ENCODE data around the gene ZNF513. TPM values are rescaled to one million over a fixed set of nuclear protein-coding genes. Genes with fewer than 3 reads are reported as not detected.

The ZNF513 gene
- total RNA-seq, 1 donor from 2014 or later: 30.1 TPM

DNA sequence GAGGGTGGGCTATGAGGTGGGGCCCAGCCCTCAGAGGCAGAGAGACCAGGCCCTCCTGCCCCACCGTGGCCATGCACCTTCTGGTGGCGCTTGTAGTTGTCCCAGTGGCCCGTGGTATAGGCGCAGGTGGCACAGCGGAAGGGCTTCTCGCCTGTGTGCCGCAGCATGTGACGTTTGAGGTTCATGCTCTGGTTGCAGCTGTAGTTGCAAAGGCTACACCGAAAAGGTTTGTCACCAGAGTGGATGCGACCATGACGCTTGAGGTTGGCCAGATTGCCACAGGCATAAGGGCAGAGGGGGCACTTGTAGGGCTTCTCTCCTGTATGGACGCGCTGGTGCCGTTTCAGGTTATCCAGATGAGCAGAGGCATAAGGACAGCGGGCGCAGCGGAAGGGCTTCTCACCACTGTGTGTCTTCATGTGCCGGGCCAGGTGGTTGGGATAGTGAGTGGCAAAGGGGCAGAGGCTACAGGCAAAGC, 2.9 kb downstream of the ZNF513 start:
- ChIA-PET CTCF (no interaction called here), POLR2A (interaction anchor here (1.2 kb wide), 1 partner anchor 21 kb away, joined by 3 read pairs; the partner anchor contains the start of gene GTF3C2)
- Mint-ChIP-seq H3K4me1 (peaks cover 30% of the 10 kb centered on the region), H3K27me3 (no peaks in the 10 kb centered on the region), H3K36me3 (ENCODE audit: low read depth) (peaks cover 84% of the 10 kb centered on the region), H3K9me3 (no peaks in the 10 kb centered on the region), H3K4me3 (no peak overlapping the region), H3K27ac (no peak overlapping the region)
- intact Hi-C loops (cut with micrococcal nuclease): no loop called here
- no peak for DNase-seq
- no peak for ATAC-seq (ENCODE audit: low read depth)
- TF ChIP-seq, protein P1, sequence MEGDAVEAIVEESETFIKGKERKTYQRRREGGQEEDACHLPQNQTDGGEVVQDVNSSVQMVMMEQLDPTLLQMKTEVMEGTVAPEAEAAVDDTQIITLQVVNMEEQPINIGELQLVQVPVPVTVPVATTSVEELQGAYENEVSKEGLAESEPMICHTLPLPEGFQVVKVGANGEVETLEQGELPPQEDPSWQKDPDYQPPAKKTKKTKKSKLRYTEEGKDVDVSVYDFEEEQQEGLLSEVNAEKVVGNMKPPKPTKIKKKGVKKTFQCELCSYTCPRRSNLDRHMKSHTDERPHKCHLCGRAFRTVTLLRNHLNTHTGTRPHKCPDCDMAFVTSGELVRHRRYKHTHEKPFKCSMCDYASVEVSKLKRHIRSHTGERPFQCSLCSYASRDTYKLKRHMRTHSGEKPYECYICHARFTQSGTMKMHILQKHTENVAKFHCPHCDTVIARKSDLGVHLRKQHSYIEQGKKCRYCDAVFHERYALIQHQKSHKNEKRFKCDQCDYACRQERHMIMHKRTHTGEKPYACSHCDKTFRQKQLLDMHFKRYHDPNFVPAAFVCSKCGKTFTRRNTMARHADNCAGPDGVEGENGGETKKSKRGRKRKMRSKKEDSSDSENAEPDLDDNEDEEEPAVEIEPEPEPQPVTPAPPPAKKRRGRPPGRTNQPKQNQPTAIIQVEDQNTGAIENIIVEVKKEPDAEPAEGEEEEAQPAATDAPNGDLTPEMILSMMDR (IDR thresholded peaks at IDR 0.05): no peak

DNA sequence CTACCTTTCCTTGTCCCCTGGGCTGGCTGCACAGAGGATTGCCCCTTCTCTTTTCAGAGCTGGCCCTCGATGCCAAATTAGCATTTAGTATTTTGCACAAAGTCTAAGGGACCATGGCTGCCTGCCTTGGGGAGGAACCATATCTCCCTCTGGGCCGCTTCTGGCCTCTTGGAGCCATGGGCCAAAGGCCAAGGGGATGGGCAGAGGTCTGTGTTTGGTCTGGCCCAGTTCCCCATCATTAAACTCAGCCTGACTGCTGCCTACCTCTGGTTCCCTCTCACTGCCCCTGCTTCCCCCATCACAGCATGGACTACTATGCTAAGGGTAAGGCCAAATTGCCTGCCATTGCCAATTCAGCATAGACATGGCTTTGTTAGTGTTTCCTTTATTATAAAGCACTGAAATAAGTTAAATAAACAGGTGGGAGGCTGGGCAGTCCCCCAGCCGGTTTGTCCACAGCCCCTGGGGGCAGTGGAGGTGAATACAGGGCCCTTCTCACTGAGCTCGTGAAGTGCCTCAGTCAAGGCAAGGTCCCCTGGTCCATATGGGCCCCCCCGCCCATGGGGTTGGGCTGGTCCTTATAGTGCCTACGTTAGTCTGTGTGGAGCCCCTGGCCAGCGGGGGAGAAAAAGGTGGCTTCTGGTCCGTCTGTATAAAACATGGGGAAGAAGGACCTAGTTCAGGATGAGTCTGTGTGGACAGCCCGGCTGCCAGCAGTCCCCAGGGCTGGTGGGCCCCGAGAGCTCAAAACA, 3.5 kb downstream of the ZNF513 start:
- DNase-seq (no peak), ATAC-seq (ENCODE audit: low read depth) (no peak)
- H3K27ac Mint-ChIP-seq: no peak overlapping the region
- no peak overlapping the region for H3K4me3 Mint-ChIP-seq
- peaks cover 35% of the 10 kb centered on the region for H3K4me1 Mint-ChIP-seq
- no peaks in the 10 kb centered on the region for H3K27me3 Mint-ChIP-seq
- TF ChIP-seq, protein P1 (IDR thresholded peaks at IDR 0.05): no peak
- CTCF ChIA-PET: no interaction called here
- intact Hi-C loops (cut with micrococcal nuclease): no loop called here
- H3K36me3 Mint-ChIP-seq (ENCODE audit: low read depth): peaks cover 85% of the 10 kb centered on the region
- no peaks in the 10 kb centered on the region for H3K9me3 Mint-ChIP-seq
- POLR2A ChIA-PET: interaction anchor here (1.1 to 1.2 kb wide), 2 partner anchors 20 to 206 kb away, joined by 3 to 4 read pairs; partner anchors contain the start of genes GTF3C2 and ZNF512

DNA sequence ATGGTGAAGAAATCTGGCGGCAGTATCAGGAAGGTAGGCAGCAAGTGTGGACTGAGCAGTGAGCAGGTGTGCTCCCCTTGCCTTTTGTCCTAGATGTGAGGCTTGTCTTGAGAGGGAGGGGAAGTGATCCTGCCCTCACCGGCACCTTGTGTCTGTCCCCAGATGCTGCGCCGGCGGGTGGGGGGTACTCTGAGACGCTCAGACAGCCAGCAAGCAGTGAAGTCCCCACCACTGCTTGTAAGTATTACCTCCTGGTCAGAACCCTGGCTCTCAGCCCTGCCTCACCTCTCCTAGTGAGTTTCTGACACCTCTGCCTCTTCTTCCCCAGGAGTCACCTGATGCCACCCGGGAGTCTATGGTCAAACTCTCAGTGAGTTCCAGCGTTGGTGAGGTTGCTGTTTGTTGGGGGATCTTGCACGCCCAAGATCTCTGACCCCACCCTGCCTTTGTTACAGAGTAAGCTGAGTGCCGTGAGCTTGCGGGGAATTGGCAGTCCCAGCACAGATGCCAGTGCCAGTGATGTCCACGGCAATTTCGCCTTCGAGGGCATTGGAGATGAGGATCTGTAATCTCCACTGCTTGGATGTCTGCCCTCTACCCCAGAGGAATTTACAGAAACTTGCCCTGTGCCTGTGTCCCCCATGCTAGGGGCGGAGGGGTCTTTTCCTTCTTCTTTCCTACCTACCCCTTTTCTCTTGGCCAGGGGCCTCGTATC, 4.2 kb downstream of the ZNF513 start:
- peaks cover 81% of the 10 kb centered on the region for H3K36me3 Mint-ChIP-seq (ENCODE audit: low read depth)
- H3K27me3 Mint-ChIP-seq: no peaks in the 10 kb centered on the region
- peaks cover 38% of the 10 kb centered on the region for H3K4me1 Mint-ChIP-seq
- intact Hi-C loops (cut with micrococcal nuclease): no loop called here
- TF ChIP-seq, protein P1 (IDR thresholded peaks at IDR 0.05): no peak
- ATAC-seq (ENCODE audit: low read depth) (no peak), DNase-seq (no peak)
- no peak overlapping the region for H3K27ac Mint-ChIP-seq
- CTCF ChIA-PET: no interaction called here
- H3K4me3 Mint-ChIP-seq: no peak overlapping the region
- POLR2A ChIA-PET: interaction anchor here (1.1 kb wide), 1 partner anchor 206 kb away, joined by 4 read pairs; the partner anchor contains the start of gene ZNF512
- no peaks in the 10 kb centered on the region for H3K9me3 Mint-ChIP-seq

DNA sequence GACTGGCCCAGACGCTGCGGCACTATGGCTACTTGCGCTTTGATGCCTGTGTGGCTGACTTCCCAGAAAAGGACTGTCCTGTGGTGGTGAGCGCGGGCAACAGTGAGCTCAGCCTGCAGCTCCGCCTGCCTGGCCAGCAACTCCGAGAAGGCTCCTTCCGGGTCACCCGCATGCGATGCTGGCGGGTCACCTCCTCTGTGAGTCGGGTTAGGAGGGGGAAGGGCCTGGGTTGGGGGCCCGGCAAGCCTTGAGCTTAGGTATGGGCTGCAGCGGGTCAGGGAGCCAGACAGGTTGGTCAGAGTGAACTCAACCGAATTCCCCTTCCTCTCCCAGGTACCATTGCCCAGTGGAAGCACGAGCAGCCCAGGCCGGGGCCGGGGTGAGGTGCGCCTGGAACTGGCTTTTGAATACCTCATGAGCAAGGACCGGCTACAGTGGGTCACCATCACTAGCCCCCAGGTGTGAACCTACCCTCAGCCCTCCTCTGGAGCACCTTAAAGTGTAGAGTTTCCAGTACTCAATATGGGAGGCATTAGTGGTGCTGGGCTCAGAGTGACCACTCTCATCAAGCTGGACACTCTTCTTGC, 4.9 kb downstream of the ZNF513 start:
- CTCF ChIA-PET: no interaction called here
- POLR2A ChIA-PET: no interaction called here
- intact Hi-C loops (cut with micrococcal nuclease): no loop called here
- TF ChIP-seq, protein P1 (IDR thresholded peaks at IDR 0.05): no peak
- Mint-ChIP-seq H3K27ac (no peak overlapping the region), H3K4me1 (peaks cover 34% of the 10 kb centered on the region), H3K9me3 (no peaks in the 10 kb centered on the region), H3K27me3 (no peaks in the 10 kb centered on the region), H3K4me3 (no peak overlapping the region), H3K36me3 (ENCODE audit: low read depth) (peaks cover 79% of the 10 kb centered on the region)
- no peak for DNase-seq
- no peak for ATAC-seq (ENCODE audit: low read depth)

DNA sequence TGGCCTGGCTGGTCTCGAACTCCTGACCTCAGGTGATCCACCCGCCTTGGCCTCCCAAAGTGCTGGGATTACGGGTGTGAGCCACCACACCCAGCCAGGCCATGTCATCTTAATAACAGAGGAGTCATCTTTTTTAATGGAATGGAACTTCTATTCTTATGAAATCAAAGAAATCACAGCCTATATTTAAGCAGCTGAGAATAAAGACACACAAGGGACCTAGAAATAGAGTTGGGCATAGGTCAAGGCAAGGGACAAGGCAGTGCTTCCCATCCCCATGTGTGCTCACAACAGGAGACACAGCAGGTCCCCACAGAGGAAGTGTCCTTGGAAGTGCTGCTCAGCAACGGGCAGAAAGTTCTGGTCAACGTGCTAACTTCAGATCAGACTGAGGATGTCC, 7.0 kb downstream of the ZNF513 start:
- DNase-seq: no peak
- TF ChIP-seq, protein P1 (IDR thresholded peaks at IDR 0.05): no peak
- ChIA-PET CTCF (no interaction called here), POLR2A (no interaction called here)
- Mint-ChIP-seq H3K36me3 (ENCODE audit: low read depth) (peaks cover 83% of the 10 kb centered on the region), H3K4me1 (peaks cover 30% of the 10 kb centered on the region), H3K9me3 (no peaks in the 10 kb centered on the region), H3K4me3 (no peak overlapping the region), H3K27ac (no peak overlapping the region), H3K27me3 (no peaks in the 10 kb centered on the region)
- intact Hi-C loops (cut with micrococcal nuclease): loop anchor here (5.0 kb wide), 2 partner anchors 69 to 519 kb away; partner anchors contain the start of genes BABAM2, KRTCAP3 and RBKS
- no peak for ATAC-seq (ENCODE audit: low read depth)

All from activated B cell treated with CpG ODN at 0.5 μM for 24 hours (primary cell).